GM19328 (cell line): ENCODE data around the gene AK6.
"Not testable (repeated sequence)": the region's sequence is repeated elsewhere in the genome, so short reads cannot be mapped to it uniquely, and the experiment has no call there.

Experiments
- ATAC-seq: cut with Tn5 transposase; IDR thresholded peaks from one replicate; pipeline ENCODE4 v1.9.1; 2021; ENCODE audit warnings: mild to moderate bottlenecking, moderate library complexity; ENCODE audit not compliant: unreplicated experiment

Gene AK6

DNA sequence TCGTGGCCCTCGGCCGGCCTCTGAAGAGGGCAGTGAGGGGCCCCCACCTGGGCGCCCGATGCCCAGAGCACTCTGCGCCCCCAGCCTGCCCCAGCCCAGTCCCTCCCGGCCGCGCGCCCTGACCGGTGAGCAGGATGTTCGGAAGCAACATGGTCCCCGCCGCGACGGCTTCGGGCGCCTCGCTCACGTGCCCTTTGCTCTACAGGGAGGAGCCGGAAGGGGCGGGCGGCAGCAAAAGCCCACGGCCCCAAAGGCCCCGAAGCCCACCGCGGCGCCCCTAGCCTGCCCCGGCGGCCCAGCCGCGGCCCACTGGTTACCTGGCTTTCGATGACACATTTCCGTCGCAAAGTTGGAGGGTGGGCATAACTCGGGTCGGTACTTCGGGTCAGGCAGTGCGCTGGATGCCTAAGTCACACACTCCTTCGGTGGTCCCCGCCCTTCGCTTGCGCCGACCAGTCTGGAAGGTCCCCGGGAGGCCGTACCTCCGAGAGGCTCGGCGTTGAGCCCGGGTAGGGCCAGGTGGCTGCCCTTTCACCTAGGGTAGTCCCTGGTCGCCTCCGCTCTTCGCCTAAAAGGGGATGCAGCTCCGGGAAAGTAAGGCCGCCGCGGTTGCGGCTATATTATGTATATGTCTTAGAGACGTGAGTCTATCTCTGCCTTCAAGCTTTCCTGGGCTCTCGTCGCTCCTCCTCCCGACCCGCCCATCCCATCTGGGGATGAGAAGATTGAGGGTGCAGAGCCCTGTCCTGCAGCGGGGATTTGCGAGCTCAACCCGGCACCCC is at the start of gene AK6, which contains the start of the genes RAD17 and TAF9:
Gene AK6, minus strand, starts transcription at position 181 of the 782 bp plus-strand sequence. Its CDS starts 30 bp downstream, at position 151.
Gene RAD17, plus strand, starts transcription at position 479 of the 782 bp plus-strand sequence. CDS start 2,391 bp downstream, outside the sequence.
Gene TAF9, minus strand, starts transcription at position 181 of the 782 bp plus-strand sequence. CDS start 3,783 bp downstream, outside the sequence.
- peak; percentile 88 for ATAC-seq

DNA sequence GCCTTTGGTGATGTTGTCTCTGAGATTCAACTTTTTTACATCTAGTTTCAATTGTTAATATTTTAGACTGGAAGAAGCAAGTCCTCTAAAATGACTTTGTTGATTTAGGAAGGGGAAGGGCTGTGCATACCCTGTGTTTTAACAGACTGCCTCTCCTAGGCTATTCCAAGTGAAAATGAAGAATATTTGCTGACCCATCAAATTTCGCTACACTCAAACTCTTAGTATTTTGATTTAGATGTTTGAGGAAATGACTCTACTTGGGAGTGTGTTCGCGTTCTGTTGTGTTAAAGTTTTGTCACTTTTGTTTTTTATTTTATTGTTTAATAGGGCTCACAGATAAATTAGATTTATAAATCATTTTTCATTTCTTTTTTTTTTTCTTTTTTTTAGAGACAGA is 49.2 kb upstream of the AK6 start:
- no peak for ATAC-seq

DNA sequence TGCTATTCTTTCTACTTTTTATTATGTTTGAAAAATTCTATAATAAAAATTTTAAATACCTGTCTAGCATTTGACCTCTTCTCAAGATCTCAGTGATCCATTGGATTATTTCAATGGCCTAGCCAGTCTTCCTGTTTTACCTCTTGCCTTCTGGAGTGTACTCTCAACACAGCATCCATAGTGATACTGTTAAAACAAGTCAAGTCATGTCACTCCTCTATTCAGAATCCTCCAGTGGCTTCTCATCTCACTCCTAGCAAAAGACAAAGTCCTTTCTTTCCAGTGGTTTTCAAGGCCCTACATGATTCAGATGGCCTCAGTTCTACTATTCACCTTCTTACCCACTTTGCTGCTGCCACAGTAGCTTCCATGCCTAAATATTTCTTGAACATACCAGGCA is 47.4 kb upstream of the AK6 start:
- ATAC-seq: no peak

- no peak for ATAC-seq
Observed at GRCh38 chr5:69416180-69416579, 46.9 kb upstream of the AK6 start.

- ATAC-seq: no peak
Observed at GRCh38 chr5:69415584-69415958, 46.3 kb upstream of the AK6 start.

GRCh38 chr5:69414885-69415583 is 45.7 kb upstream of the AK6 start, which contains the start of gene MARVELD2:
Gene MARVELD2, plus strand, starts transcription at chr5:69415116. Its CDS starts 4,270 bp downstream, at chr5:69419386.
- ATAC-seq: peak; percentile 79

DNA sequence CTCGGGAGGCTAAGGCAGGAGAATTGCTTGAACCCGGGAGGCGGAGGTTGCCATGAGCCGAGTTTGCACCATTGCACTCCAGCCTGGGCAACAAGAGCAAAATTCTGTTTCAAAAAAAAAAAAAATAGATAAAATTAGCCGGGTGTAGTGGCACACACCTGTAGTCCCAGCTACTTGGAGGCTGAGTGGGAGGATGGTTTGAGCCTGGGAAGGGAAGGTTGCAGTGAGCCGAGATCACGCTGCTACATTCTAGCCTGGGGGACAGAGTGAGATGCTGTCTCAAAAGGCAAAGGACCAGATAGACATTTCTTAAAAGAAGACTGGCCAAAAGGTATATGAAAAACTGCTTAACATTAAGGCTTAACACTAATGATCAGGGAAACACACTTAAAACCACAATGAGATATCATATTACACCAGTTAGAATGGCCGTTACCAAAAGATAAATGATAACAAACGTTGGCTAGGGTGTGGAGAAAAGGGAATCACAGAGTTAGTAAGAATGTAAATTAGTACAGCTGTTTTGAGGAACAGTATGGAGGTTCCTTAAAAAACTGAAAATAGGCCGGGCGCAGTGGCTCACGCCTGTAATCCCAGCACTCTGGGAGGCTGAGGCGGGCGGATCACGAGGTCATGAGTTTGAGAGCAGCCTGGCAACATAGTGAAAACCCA is 35.5 kb upstream of the AK6 start:
- ATAC-seq: no peak

DNA sequence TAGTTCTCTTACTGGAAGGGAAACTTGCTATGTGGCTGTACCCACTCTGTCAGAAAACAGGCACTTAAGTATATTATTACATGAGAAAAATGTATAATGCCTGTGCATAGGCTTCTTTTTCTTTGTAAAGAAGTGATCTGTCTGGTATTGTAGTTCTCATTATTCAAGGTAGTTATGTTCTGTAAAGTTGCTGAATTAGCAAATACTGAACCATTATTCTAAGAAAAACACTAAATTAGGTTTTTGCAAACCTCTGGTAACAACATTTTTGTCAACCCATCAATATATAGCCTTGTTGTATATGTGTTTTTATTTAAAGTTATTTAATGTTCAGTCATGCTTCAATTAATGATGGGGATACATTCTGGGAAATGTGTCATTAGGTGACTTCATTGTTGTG is 9.1 kb upstream of the AK6 start:
- no peak for ATAC-seq

- ATAC-seq: peak; percentile 59
Observed at GRCh38 chr5:69374911-69375446, 5.7 kb upstream of the AK6 start.

- ATAC-seq: no peak
Observed at GRCh38 chr5:69372394-69372793, 3.1 kb upstream of the AK6 start.

GRCh38 chr5:69370335-69370734 is 1.0 kb upstream of the AK6 start:
- not testable (repeated sequence) for ATAC-seq

- no peak for ATAC-seq
Observed at GRCh38 chr5:69368458-69369339, 621 bp downstream of the AK6 start.

DNA sequence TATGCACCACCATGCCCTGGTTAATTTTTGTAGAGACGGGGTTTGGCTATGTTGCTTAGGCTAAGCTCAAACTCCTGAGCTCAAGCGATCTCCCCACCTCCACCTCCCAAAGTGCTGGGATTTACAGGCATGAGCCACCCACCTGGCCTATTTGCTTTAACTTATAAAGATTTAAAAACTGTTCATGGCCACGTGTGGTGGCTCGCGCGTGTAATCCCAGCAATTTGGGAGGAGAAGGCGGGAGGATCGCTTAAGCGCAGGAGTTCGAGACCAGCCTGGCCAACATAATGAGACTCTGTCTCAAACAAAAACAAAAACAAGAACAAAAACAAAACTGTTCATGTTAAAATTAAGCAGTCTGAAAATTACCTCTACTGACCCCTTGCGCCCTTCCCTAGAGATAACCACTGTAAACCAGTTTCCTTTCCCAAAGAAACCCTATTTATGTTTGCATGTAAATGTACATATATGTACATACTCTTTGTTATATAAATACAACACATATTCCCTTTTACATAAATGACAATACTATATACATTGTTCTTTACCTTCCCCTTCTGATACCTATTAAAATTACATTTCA is 1.5 kb downstream of the AK6 start:
- ATAC-seq: no peak

- ATAC-seq: no peak
Observed at GRCh38 chr5:69364850-69365249, 4.5 kb downstream of the AK6 start.

- no peak for ATAC-seq
Observed at GRCh38 chr5:69364414-69364813, 4.9 kb downstream of the AK6 start.

- no peak for ATAC-seq
Observed at GRCh38 chr5:69360442-69360841, 8.9 kb downstream of the AK6 start.

GRCh38 chr5:69359699-69360098 is 9.6 kb downstream of the AK6 start:
- no peak for ATAC-seq

DNA sequence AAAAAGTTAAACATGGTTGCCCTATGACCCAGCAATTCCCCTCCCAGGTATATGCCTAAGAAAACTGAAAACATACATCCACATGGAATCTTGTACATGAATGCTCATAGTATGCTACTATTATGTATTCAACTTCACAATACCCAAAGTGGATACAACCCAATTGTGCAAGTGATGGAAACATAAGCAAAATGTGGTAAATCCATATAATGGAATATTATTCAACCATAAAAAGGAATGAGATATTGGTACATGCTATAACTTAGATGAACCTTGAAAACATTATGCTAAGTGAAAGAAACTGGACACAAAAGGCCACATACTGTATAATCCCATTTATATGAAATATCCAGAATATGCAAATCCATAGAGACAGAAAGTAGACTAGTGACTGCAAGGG is 18.7 kb downstream of the AK6 start:
- no peak for ATAC-seq

DNA sequence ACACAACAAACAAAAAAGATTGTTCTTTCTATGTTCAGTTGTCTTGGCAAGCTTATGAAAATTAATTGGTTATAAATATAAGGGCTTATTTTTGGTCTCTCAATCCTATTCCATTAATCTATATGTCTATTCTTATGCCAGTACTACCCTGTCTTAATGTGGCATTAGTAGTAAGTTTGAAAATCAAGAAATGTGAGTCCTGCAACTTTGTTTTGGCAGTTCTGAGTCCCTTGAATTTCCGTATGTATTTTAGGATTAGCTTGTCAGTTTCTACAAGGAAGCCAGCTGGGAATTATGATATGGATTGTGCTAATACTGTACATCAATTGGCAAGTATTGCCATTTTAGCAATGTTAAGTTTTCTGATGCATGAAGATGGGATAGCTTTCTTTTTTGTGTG is 26.2 kb downstream of the AK6 start:
- no peak for ATAC-seq
